Measurements from ENCODE around the gene TMEM273. TPM values are rescaled to one million over a fixed set of nuclear protein-coding genes. Genes with fewer than 3 reads are reported as not detected.

The TMEM273 gene
- total and polyA plus RNA-seq, 7 donors = 5.4 to 17.8 (median 11.0) TPM

DNA sequence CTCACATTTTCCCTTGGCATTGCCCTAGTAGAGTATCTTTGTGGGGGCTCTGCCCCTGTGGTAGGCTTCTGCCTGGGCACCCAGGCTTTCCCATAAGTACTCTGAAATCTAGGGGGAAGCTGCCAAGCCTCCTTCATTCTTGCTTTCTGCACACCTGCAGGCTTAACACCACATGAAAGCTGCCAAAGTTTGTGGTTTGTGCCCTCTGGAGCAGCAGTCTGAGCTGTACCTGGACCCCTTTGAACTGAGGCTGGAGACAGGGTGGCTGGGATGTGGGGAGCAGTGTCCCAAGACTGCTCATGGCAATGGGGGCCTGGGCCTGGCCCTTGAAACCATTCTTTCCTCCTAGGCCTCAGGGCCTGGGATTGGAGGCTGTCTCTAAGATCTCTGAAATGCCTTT is 35.0 kb upstream of the TMEM273 start:
- H3K36me3 ChIP-seq = no peaks in the 10 kb centered on the region
- TF ChIP-seq EP300 (IDR thresholded peaks at IDR 0.05) (no peak), POLR2AphosphoS5 (IDR thresholded peaks at IDR 0.05) (no peak), POLR2A (IDR thresholded peaks at IDR 0.05) (no peak)
- TF ChIP-seq, protein P1, sequence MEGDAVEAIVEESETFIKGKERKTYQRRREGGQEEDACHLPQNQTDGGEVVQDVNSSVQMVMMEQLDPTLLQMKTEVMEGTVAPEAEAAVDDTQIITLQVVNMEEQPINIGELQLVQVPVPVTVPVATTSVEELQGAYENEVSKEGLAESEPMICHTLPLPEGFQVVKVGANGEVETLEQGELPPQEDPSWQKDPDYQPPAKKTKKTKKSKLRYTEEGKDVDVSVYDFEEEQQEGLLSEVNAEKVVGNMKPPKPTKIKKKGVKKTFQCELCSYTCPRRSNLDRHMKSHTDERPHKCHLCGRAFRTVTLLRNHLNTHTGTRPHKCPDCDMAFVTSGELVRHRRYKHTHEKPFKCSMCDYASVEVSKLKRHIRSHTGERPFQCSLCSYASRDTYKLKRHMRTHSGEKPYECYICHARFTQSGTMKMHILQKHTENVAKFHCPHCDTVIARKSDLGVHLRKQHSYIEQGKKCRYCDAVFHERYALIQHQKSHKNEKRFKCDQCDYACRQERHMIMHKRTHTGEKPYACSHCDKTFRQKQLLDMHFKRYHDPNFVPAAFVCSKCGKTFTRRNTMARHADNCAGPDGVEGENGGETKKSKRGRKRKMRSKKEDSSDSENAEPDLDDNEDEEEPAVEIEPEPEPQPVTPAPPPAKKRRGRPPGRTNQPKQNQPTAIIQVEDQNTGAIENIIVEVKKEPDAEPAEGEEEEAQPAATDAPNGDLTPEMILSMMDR (IDR thresholded peaks at IDR 0.05) = no peak
- intact Hi-C loops (cut with DNase I) = no loop called here
- no peaks in the 10 kb centered on the region for H3K4me1 ChIP-seq
- no peak overlapping the region for H3K27ac ChIP-seq
- H3K27me3 ChIP-seq = no peaks in the 10 kb centered on the region
- DNase-seq = no peak
- no peaks in the 10 kb centered on the region for H3K9me3 ChIP-seq
- H3K4me3 ChIP-seq = no peak overlapping the region

DNA sequence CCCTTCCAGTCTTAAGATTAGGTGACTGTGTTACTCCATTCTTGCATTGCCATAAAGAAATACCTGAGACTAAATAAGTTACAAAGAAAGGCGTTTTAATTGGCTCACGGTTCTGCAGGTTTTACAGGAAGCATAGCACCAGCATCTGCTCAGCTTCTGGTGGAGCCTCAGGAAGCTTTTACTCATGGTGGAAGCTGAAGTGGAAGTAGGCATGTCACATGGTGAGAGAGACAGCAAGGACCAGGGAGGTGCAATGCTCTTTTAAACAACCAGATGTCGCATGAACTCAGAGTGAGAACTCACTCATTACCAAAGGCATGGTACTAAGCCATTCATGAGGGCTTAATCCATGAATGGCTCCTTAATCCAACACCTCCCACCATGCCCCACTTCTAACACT is 34.0 kb upstream of the TMEM273 start:
- DNase-seq = no peak
- Histone ChIP-seq H3K27me3 (no peaks in the 10 kb centered on the region), H3K27ac (no peak overlapping the region), H3K36me3 (no peaks in the 10 kb centered on the region), H3K4me3 (no peak overlapping the region), H3K9me3 (no peaks in the 10 kb centered on the region), H3K4me1 (no peaks in the 10 kb centered on the region)
- intact Hi-C loops (cut with DNase I) = no loop called here
- TF ChIP-seq POLR2AphosphoS5 (IDR thresholded peaks at IDR 0.05) (no peak), POLR2A (IDR thresholded peaks at IDR 0.05) (no peak), EP300 (IDR thresholded peaks at IDR 0.05) (no peak)
- TF ChIP-seq, protein P1 (IDR thresholded peaks at IDR 0.05) = no peak
- WGBS, 2 donors = 94 to 95% methylated on average over 3 of the region's 3 CpGs

DNA sequence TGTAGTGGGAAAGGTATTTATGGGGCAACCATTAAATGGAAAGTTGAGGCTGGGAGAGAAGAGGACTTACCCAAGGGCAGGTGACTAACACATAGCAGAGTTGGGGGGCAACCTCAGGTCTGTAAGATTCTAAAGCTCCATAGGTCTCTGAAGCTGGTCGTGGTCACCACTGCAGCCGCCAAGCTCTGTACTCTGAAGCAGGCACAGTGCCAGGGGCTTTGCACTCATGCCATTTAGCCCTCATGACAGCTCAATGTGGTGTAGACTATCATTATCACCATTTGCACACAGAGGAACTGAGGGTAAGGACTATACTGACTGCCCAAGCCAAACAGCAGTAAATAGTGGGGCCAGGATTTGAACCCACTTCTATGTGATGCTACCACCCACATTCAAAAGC is 32.5 kb upstream of the TMEM273 start:
- 78 to 85% methylated on average over 2 of the region's 2 CpGs for WGBS, 2 donors
- H3K27ac ChIP-seq = no peak overlapping the region
- H3K27me3 ChIP-seq = no peaks in the 10 kb centered on the region
- no peak for TF ChIP-seq EP300 (IDR thresholded peaks at IDR 0.05)
- TF ChIP-seq, protein P1 (IDR thresholded peaks at IDR 0.05) = no peak
- no peak for TF ChIP-seq POLR2AphosphoS5 (IDR thresholded peaks at IDR 0.05)
- TF ChIP-seq POLR2A (IDR thresholded peaks at IDR 0.05) = no peak
- no peak overlapping the region for H3K4me3 ChIP-seq
- intact Hi-C loops (cut with DNase I) = no loop called here
- no peaks in the 10 kb centered on the region for H3K9me3 ChIP-seq
- no peak for DNase-seq
- H3K4me1 ChIP-seq = no peaks in the 10 kb centered on the region
- H3K36me3 ChIP-seq = no peaks in the 10 kb centered on the region

DNA sequence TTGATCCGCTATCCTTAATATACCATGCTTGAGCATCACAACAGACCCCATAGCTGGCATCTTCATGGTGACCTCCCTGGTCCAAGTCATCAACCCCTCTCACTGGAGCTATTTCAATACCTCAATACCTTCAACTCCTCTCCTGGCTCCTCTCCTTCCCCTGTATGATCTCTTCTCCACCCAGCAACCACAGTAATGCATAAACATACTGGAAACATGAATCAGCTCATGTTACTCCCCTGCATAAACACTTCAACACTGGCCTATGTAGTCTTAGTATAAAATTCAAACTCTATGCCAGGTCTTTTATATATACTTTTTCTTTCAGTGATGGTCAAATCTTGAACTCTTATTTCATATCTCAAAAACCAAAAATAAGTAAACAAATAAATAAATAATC is 31.8 kb upstream of the TMEM273 start:
- no peak overlapping the region for H3K4me3 ChIP-seq
- intact Hi-C loops (cut with DNase I) = no loop called here
- H3K4me1 ChIP-seq = no peaks in the 10 kb centered on the region
- H3K9me3 ChIP-seq = no peaks in the 10 kb centered on the region
- TF ChIP-seq, protein P1 (IDR thresholded peaks at IDR 0.05) = no peak
- no peak for TF ChIP-seq POLR2AphosphoS5 (IDR thresholded peaks at IDR 0.05)
- TF ChIP-seq EP300 (IDR thresholded peaks at IDR 0.05) = no peak
- no peak for TF ChIP-seq POLR2A (IDR thresholded peaks at IDR 0.05)
- no peaks in the 10 kb centered on the region for H3K36me3 ChIP-seq
- whole genome bisulfite sequencing, 2 donors = 96 to 100% methylated on average over 1 of the region's 1 CpG
- no peak for DNase-seq
- no peak overlapping the region for H3K27ac ChIP-seq
- no peaks in the 10 kb centered on the region for H3K27me3 ChIP-seq

DNA sequence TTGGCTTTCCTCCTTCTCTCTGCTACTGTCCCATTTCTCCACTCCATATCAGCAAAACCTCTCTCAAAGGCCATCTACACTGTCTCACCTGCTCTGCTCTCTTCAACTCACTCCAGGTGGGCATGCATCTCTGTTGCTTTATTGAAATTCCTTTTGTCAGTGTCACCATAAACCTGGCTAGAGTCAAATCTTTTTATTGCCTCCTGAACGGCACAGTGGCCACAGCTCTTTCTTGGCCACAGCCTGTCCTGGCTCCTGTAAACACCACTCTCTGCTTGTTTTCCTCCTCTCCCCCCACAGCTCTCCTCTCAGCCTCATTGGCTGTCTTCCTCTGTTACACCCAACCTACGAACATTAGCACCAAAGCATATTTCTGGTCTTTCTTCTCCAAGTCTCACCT is 31.1 kb upstream of the TMEM273 start:
- TF ChIP-seq POLR2AphosphoS5 (IDR thresholded peaks at IDR 0.05) = no peak
- TF ChIP-seq POLR2A (IDR thresholded peaks at IDR 0.05) = no peak
- TF ChIP-seq EP300 (IDR thresholded peaks at IDR 0.05) = no peak
- TF ChIP-seq, protein P1 (IDR thresholded peaks at IDR 0.05) = no peak
- 24 to 62% methylated on average over 2 of the region's 2 CpGs for WGBS, 2 donors

More for the DNA sequence above, 31.1 kb upstream of the TMEM273 start:
- Histone ChIP-seq H3K9me3 (no peaks in the 10 kb centered on the region), H3K27me3 (no peaks in the 10 kb centered on the region), H3K4me1 (no peaks in the 10 kb centered on the region), H3K36me3 (no peaks in the 10 kb centered on the region), H3K27ac (no peak overlapping the region), H3K4me3 (no peak overlapping the region)
- intact Hi-C loops (cut with DNase I) = no loop called here
- DNase-seq = no peak

Data from sigmoid colon (tissue), 7 donors.